Stimulated activated CD4-positive, alpha-beta T cell treated with anti-CD3 and anti-CD28 coated beads, Interleukin-15, amount 100 ng/mL, for 24 hours (primary cell): ENCODE data around the gene SHOX.
"Not testable (repeated sequence)": the region's sequence is repeated elsewhere in the genome, so short reads cannot be mapped to it uniquely, and the experiment has no call there.

Experiments
- DNase-seq: peaks from one replicate; pipeline ENCODE4 v3.0.0-alpha.2; 2020

Gene SHOX

GRCh38 chrX:622802-623201 lies 7.8 kb upstream of the SHOX start:
- DNase-seq: not testable (repeated sequence)

- no peak for DNase-seq
These were observed 7.4 kb upstream of the SHOX start for GRCh38 chrX:623268-623598.

- no peak for DNase-seq
These were observed 6.8 kb upstream of the SHOX start for GRCh38 chrX:623599-624315.

DNA sequence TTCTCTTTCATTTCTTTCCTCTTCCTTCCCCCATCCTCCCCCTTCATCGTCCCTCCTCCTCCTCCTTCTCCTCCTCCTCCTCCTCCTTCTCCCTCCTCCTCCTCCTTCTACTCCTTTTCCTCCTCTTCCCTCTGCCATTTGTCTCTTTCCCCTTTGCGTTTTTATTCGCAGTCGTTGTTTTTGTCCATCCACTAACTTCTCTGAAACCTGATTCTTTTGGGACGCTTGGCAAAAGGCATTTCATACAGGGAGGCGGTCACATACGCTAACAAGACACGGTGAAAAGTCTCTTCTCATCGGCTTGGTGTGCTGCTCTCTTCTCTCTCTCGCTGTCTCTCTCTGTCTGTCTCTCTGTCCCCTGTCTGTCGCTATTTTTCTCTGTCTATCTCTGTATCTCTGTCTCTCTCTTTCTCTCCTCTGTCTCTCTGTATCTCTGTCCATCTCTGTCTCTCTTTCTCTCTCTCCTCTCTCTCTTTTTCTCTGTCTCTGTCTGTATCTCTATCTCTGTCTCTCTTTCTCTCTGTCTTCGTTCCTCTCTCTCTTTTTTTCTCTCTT lies 5.4 kb upstream of the SHOX start:
- DNase-seq: no peak

DNA sequence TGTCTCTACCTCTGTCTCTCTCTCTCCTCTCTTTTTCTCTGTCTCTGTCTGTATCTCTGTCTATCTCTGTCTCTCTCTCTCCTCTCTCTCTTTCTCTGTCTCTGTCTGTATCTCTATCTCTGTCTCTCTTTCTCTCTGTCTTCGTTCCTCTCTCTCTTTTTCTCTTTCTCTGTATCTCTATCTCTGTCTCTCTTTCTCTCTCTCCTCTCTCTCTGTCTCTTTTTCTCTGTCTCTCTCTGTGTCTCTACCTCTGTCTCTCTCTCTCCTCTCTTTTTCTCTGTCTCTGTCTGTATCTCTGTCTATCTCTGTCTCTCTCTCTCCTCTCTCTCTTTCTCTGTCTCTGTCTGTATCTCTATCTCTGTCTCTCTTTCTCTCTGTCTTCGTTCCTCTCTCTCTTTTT lies 4.5 kb upstream of the SHOX start:
- DNase-seq: not testable (repeated sequence)

DNA sequence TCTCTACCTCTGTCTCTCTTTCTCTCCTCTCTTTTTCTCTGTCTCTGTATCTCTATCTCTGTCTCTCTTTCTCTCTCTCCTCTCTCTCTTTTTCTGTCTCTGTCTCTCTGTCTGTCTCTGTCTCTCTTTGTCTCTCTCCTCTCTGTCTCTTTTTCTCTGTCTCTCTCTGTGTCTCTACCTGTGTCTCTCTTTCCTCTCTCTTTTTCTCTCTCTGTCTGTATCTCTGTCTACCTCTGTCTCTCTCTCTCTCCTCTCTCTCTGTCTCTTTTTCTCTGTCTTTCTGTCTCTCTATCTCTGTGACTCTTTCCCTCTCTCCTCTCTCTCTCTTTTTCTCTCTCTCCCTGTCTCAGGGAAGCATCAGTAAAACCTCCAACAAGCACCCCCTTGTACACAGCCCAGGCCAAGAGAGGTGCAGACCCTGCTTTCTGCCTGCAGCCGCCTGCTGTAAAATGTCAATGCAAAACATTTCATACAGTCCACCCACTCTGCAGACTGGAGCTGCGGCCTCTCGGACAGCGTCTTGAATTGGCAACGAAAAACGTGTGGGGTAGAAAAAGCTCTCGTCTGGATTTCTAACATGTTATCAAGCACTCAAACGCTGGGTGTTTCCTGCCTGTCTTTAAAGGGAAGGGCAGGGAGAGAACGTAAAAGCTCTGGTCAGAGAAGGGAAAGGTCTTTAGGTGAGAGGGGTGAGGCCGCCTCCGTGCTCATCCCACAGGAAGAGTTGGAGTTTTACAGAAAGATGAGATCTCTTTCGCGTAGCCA lies 3.7 kb upstream of the SHOX start:
- no peak for DNase-seq

DNA sequence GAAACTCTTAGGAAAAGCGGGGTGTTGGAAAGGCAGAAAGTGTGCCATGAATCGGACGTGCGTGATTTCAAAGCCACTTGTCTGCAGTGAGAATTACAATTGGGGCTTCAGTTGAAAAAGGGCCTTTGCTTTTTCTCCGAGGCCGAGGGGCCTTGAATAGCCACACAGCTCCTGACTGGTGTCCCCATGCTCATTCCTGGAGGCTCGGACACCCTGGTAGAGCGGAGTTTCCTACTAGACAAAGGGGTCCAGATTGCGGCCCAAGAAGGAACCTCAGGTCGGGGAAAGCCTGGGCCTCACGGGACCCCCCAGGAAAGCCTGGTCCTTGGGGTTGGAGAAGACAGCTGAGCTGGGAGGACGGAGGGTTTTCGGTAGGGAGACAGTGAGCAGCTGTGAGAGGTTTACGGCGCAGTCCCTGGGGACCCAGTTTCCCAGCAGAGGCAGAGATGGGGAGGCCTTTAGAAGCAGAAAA lies 3.0 kb upstream of the SHOX start:
- no peak for DNase-seq

- DNase-seq: no peak
These were observed 2.6 kb upstream of the SHOX start for GRCh38 chrX:627995-628394.

DNA sequence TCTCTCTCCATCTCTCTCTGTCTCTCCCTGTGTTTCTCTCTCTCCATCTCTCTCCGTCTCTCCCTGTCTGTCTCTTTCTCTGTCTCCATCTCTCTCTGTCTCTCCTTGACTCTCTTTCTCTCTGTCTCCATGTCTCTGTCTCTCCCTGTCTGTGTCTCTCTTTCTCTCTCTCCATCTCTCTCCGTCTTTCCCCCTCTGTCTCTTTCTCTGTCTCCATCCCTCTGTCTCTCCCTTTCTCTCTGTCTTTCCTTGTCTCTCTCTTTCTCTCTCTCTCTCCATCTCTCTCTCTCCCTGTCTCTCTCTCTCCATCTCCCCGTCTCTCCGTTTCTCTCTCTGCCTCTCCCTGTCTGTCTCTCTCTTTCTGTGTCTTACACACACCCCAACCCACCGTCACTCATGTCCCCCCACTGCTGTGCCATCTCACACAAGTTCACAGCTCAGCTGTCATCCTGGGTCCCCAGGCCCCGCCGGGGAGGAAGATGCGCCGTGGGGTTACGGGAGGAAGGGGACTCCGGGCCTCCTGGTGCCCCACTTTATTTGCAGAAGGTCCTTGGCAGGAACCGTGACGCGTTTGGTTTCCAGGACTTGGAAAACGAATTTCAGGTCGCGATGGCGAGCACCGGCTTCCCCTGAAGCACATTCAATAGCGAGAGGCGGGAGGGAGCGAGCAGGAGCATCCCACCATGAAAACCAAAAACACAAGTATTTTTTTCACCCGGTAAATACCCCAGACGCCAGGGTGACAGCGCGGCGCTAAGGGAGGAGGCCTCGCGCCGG lies 1.2 kb upstream of the SHOX start:
- DNase-seq: no peak

DNA sequence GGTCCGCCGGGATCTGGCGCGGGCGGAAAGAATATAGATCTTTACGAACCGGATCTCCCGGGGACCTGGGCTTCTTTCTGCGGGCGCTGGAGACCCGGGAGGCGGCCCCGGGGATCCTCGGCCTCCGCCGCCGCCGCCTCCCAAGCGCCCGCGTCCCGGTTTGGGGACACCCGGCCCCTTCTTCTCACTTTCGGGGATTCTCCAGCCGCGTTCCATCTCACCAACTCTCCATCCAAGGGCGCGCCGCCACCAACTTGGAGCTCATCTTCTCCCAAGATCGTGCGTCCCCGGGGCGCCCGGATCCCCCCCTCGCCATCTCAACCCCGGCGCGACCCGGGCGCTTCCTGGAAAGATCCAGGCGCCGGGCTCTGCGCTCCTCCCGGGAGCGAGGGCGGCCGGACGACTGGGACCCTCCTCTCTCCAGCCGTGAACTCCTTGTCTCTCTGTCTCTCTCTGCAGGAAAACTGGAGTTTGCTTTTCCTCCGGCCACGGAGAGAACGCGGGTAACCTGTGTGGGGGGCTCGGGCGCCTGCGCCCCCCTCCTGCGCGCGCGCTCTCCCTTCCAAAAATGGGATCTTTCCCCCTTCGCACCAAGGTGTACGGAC lies 482 bp upstream of the SHOX start:
- no peak for DNase-seq

DNA sequence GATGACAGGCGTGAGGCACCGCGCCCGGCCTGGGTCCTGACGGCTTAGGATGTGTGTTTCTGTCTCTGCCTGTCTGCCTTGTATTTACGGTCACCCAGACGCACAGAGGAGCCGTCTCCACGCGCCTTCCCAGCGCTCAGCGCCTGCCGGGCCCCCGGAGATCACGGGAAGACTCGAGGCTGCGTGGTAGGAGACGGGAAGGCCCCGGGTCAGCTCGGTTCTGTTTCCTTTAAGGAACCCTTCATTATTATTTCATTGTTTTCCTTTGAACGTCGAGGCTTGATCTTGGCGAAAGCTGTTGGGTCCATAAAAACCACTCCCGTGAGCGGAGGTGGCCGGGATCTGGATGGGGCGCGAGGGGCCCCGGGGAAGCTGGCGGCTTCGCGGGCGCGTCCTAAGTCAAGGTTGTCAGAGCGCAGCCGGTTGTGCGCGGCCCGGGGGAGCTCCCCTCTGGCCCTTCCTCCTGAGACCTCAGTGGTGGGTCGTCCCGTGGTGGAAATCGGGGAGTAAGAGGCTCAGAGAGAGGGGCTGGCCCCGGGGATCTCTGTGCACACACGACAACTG lies 1.3 kb downstream of the SHOX start:
- DNase-seq: no peak

DNA sequence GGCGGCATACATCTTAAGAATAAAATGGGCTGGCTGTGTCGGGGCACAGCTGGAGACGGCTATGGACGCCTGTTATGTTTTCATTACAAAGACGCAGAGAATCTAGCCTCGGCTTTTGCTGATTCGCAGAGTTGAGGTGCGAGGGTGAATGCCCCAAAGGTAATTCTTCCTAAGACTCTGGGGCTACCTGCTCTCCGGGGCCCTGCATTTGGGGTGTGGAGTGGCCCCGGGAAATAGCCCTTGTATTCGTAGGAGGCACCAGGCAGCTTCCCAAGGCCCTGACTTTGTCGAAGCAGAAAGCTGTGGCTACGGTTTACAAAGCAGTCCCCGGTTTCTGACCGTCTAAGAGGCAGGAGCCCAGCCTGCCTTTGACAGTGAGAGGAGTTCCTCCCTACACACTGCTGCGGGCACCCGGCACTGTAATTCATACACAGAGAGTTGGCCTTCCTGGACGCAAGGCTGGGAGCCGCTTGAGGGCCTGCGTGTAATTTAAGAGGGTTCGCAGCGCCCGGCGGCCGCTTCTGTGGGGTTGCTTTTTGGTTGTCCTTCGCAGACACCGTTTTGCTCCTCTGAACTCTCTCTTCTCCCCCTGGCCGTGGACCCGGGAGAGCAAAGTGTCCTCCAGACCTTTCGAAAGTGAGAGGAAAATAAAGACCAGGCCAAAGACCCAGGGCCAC lies 1.9 kb downstream of the SHOX start:
- no peak for DNase-seq

DNA sequence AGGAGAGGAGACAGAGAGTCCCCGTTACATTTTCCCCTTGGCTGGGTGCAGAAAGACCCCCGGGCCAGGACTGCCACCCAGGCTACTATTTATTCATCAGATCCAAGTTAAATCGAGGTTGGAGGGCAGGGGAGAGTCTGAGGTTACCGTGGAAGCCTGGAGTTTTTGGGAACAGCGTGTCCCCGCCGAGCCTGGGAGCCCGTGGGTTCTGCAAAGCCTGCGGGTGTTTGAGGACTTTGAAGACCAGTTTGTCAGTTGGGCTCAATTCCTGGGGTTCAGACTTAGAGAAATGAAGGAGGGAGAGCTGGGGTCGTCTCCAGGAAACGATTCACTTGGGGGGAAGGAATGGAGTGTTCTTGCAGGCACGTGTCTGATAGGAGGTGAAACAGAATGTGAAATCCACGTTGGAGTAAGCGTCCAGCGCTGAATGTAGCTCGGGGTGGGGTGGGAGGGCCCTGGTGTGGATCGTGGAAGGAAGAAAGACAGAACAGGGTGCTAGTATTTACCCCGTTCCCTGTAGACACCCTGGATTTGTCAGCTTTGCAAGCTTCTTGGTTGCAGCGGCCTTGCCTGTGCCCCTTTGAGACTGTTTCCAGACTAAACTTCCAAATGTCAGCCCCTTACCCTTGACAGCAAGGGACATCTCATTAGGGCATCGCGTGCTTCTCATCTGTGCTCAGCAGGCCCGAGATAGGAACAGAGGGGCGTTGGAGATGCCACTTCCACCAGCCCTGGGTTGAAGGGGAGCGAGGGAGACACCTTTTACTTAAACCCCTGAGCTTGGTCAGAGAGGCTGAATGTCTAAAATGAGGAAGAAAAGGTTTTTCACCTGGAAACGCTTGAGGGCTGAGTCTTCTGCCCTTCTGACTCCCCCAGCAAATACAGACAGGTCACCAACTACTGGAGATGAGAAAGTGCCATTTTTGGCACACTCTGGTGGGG lies 2.7 kb downstream of the SHOX start:
- no peak for DNase-seq

- DNase-seq: no peak
These were observed 3.7 kb downstream of the SHOX start for GRCh38 chrX:633985-634958.

DNA sequence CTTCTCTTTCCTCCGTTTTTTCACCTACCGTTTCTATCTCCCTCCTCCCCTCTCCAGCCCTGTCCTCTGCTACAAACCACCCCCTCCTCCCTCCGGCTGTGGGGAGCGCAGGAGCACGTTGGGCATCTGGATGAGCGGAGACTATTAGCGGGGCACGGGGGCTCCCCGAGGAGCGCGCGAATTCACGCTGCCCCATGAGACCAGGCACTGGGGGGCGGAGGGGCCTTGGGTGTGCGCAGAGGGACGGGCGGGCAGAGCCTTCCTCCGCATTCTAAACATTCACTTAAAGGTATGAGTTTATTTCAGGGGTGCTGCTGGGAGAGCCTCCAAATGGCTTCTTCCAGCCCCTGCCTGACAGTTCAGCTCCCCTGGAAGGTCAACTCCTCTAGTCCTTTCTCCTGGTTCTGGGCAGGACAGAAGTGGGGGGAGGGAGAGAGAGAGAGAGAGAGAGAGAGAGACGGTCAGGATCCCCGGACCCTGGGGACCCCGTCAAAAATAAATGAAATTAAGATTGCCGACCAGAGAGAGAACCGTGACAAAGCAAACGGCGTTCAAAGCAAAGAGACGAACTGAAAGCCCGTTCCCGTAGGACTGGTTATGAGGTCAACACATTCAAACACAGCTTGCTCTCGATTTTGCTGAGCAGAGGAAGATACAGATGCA lies 5.0 kb downstream of the SHOX start:
- DNase-seq: no peak

DNA sequence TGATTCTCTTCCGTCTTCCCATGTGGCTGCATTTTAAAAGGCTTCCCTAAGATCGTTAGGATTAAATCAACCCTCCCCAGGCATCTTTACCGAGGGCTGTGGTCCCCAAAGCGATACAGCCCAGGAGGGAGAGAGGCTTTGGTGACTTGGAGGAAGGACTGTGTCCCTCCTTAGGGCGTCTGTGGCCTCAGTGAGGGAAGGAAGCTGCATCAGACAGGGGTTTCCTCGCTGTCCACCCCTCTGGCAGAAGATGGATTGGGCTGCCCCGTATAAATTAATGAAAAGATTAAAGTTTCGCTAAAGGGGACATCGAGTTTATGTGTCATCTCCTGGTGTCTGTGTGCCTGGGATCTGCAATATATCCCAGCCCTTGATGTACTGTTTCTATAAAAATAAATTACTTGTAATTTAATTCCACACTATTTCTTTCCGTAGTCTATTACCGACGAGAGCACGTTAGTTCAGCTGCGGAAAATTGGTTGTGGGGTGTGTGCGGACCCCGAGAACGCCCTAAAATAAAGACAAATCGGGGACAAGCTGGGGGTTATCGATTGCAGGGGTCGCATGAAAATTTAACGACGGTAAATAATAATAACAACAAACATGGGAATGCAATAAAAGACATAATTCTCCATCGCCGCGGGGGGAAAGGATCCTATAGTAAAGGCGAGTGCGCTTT lies 6.5 kb downstream of the SHOX start:
- DNase-seq: no peak

- no peak for DNase-seq
These were observed 7.3 kb downstream of the SHOX start for GRCh38 chrX:637660-638481.
